Large intestine (tissue), 3 donors: ENCODE measurements around the gene CYBC1. TPM values are rescaled to one million over a fixed set of nuclear protein-coding genes. Genes with fewer than 3 reads are reported as not detected.

Source experiments
- DNase-seq, 2 donors: peaks; one replicate each; pipeline versions ENCODE4 v3.0.0 to v3.0.0-alpha.2; 2013
- H3K27ac ChIP-seq: one replicate; pipeline ENCODE4 v1.5.1; 2013; ENCODE audit warnings: low read length
- H3K27me3 ChIP-seq: 2 replicates; pipeline ENCODE4 v1.6.1; 2013; ENCODE audit warnings: low read length; ENCODE audit not compliant: control insufficient read depth, insufficient read depth
- H3K36me3 ChIP-seq: 2 replicates; pipeline ENCODE4 v1.6.1; 2013; ENCODE audit warnings: low read length; ENCODE audit not compliant: control insufficient read depth, insufficient read depth
- H3K4me1 ChIP-seq: one replicate; pipeline ENCODE4 v1.6.1; 2013; ENCODE audit warnings: low read length; ENCODE audit not compliant: control insufficient read depth, insufficient read depth
- H3K4me3 ChIP-seq: one replicate; pipeline ENCODE4 v1.5.1; 2013; ENCODE audit warnings: low read length
- H3K9me3 ChIP-seq: one replicate; pipeline ENCODE4 v1.6.1; 2013; ENCODE audit warnings: mild to moderate bottlenecking, low read depth, low read length, moderate library complexity; ENCODE audit not compliant: control insufficient read depth
- WGBS: methylation state at CpG from one replicate; pipeline ENCODE4 v1.1.5; 2013; ENCODE audit warnings: low lambda C conversion rate; ENCODE audit not compliant: insufficient coverage; 5-methylcytosine and 5-hydroxymethylcytosine counted together
- polyA plus RNA-seq: library from polyadenylated mRNA; unstranded; fragments of 120-200 nt; gene quantifications from one replicate; pipeline ENCODE4 v1.2.1, GENCODE V29; 2013

CYBC1 gene
- polyA plus RNA-seq, 1 donor: 60.4 TPM

DNA sequence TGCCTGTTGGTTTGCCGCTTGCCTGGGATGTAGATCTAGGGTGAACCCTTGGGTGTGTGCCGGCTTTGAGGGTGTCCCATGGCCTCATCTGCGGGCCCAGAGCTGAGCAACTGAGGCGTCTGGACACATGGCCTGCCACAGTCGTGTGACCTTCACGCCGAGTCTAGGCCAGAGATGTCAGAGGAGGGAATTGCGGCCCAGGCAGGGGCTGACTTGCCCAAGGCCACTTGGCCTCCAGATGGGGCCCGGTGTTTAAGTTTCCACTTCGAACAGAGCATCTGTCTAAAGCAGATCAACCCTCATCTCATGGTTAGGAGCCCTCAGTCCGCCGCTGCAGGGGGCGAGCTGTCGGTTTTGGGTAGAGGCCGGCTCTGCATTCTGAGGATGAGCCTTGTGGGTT, 41.0 kb upstream of the CYBC1 start:
- H3K4me1 ChIP-seq: peaks cover 2% of the 10 kb centered on the region
- no CpG with 5 or more reads among the region's 15 CpGs for WGBS
- H3K27me3 ChIP-seq: no peaks in the 10 kb centered on the region
- H3K9me3 ChIP-seq: no peaks in the 10 kb centered on the region
- no peak overlapping the region for H3K27ac ChIP-seq
- peaks cover 16% of the 10 kb centered on the region for H3K36me3 ChIP-seq
- no peak for DNase-seq
- no peak overlapping the region for H3K4me3 ChIP-seq

DNA sequence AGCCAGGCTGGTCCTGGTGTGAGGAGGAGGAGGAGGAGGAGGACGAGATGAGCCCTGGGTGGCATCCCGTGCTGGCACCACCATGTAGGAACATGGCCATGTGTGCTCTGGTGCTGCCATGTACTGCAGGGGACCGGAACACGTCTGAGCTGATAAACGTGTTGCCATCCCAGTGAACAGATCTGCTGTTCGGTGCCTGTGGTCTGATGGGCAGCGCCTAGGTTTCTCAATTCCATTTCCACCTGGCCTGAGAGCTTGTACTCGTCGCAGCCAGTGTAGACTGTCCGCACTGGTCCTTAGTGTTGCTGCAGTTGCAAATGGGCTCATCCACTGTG, 40.6 kb upstream of the CYBC1 start:
- Histone ChIP-seq H3K4me1 (no peaks in the 10 kb centered on the region), H3K9me3 (no peaks in the 10 kb centered on the region)

DNA sequence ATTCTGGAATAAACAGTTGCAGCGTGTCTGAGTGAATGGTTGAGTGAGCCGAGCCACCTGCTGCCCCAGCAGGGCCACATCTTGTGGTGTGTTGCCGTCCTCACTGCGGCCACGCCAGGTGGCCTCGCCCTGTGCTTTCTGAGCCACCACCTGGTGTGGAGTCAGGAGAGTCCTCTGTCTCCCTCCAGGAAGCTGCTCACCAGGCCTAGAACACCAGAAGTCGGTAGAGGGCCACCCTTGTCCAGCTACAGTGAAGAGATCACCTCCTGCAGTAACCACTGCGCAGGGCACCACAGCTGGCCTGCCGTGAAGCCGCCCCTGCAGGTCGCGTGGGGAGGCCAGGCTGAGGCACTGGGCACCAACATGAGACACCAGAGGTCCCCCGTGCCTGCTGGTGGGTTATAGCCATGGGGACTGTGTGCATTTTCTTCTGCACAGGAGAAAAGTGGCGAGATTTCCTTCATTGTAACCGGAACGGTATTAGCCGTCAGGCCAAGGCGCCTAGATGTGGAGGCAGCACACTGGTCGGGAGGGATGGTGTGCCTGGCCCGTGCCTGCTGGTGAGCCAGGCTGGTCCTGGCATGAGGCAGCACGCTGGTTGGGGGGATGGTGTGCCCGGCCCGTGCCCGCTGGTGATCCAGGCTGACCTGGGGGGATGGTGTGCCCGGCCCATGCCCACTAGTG, 40.1 kb upstream of the CYBC1 start:
- no peak overlapping the region for H3K4me3 ChIP-seq
- H3K27me3 ChIP-seq: no peaks in the 10 kb centered on the region
- no peak for DNase-seq
- H3K36me3 ChIP-seq: peaks cover 25% of the 10 kb centered on the region
- H3K27ac ChIP-seq: no peak overlapping the region
- no peaks in the 10 kb centered on the region for H3K9me3 ChIP-seq
- no CpG with 5 or more reads among the region's 25 CpGs for WGBS
- no peaks in the 10 kb centered on the region for H3K4me1 ChIP-seq

More for the DNA sequence above, 40.6 kb upstream of the CYBC1 start:
- Histone ChIP-seq H3K27me3 (no peaks in the 10 kb centered on the region), H3K4me3 (no peak overlapping the region), H3K27ac (no peak overlapping the region), H3K36me3 (peaks cover 20% of the 10 kb centered on the region)
- no CpG with 5 or more reads among the region's 10 CpGs for WGBS
- DNase-seq: no peak

DNA sequence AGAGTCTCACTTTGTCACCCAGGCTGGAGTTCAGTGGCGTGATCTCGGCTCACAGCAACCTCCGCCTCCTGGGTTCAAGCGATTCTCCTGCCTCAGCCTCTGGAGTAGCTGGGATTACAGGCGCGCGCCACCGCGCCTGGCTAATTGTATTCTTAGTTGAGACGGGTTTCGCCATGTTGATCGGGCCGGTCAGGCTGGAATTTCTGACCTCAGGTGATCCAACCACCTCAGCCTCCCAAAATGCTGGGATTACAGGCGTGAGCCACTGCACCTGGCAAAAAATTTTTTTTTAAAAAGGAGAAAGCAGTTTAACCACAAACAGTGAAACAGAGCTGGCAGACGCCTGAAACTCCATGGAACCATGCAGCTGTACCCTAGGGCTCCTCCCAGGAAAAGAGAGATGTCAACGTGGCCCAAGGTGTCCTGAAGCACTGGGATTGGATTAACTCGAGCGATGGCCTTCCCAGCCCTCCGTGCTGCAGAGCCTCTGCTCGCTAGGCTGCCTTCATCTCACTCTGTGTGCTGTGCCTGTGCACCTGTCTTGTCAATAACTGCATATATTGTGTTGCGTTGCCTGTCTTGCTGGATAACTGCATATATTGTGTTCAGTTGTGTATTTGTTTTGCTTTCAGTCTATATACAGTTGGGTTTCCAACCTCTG, 39.4 kb upstream of the CYBC1 start:
- H3K36me3 ChIP-seq: peaks cover 29% of the 10 kb centered on the region
- no peaks in the 10 kb centered on the region for H3K27me3 ChIP-seq
- no peaks in the 10 kb centered on the region for H3K9me3 ChIP-seq
- no peak overlapping the region for H3K27ac ChIP-seq
- no CpG with 5 or more reads among the region's 21 CpGs for WGBS
- no peaks in the 10 kb centered on the region for H3K4me1 ChIP-seq
- no peak overlapping the region for H3K4me3 ChIP-seq
- no peak for DNase-seq

DNA sequence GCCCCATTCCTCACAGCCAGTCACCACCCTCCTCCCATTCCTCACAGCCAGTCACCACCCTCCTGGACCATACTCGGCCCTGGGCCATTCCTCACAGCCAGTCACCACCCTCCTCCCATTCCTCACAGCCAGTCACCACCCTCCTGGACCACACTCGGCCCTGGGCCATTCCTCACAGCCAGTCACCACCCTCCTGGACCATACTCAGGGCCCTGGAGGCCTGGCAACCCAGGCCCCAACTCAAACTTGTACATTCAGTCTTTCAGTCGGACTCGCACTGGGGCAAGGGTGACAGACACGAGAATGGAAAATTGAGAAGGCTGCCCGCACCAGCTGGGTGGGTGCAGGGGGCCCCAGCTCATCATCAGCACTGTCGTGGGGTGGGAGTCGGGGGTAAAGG, 38.6 kb upstream of the CYBC1 start:
- no peak overlapping the region for H3K4me3 ChIP-seq
- WGBS: no CpG with 5 or more reads among the region's 8 CpGs
- H3K27me3 ChIP-seq: no peaks in the 10 kb centered on the region
- H3K9me3 ChIP-seq: no peaks in the 10 kb centered on the region
- peaks cover 38% of the 10 kb centered on the region for H3K36me3 ChIP-seq
- no peaks in the 10 kb centered on the region for H3K4me1 ChIP-seq
- no peak overlapping the region for H3K27ac ChIP-seq
- no peak for DNase-seq

GRCh38 chr17:82487910-82488309, 37.4 kb upstream of the CYBC1 start:
- no peak overlapping the region for H3K4me3 ChIP-seq
- H3K36me3 ChIP-seq: peaks cover 50% of the 10 kb centered on the region
- no peaks in the 10 kb centered on the region for H3K4me1 ChIP-seq
- no peaks in the 10 kb centered on the region for H3K27me3 ChIP-seq
- no peak overlapping the region for H3K27ac ChIP-seq
- H3K9me3 ChIP-seq: no peaks in the 10 kb centered on the region
- no peak for DNase-seq
- 73% methylated on average over 2 of the region's 14 CpGs for WGBS

- H3K27ac ChIP-seq: no peak overlapping the region
- H3K36me3 ChIP-seq: peaks cover 63% of the 10 kb centered on the region
- no CpG with 5 or more reads among the region's 13 CpGs for WGBS
- H3K4me3 ChIP-seq: no peak overlapping the region
- H3K9me3 ChIP-seq: no peaks in the 10 kb centered on the region
- H3K27me3 ChIP-seq: no peaks in the 10 kb centered on the region
- H3K4me1 ChIP-seq: no peaks in the 10 kb centered on the region
- DNase-seq: no peak
Observed at GRCh38 chr17:82486231-82487094, 35.9 kb upstream of the CYBC1 start.

DNA sequence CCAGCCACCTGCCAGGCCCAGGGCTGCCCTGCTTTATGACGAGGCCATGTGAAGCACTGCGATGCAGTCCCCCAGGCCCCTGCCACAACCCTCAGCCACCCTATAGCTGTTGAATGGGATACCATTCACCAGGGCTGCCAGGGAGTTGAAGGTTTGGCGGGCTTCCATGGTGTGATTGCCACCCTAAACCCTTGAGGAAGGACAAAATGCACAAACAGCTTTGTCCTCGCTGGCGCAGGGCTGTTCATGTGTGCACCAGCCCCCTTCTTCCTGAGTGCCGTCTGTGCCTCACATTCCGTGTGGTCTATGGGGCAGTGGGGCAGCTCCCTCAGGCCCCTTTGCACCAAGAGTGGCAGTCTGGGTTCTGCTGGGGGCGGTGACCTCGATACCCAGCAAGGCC, 33.3 kb upstream of the CYBC1 start:
- Histone ChIP-seq H3K27me3 (no peaks in the 10 kb centered on the region), H3K4me3 (no peak overlapping the region), H3K27ac (no peak overlapping the region), H3K36me3 (peaks cover 80% of the 10 kb centered on the region), H3K4me1 (no peaks in the 10 kb centered on the region), H3K9me3 (no peaks in the 10 kb centered on the region)
- WGBS: no CpG with 5 or more reads among the region's 9 CpGs
- DNase-seq: no peak

GRCh38 chr17:82483204-82483660, 32.7 kb upstream of the CYBC1 start:
- no peak for DNase-seq
- Histone ChIP-seq H3K27ac (no peak overlapping the region), H3K4me3 (no peak overlapping the region), H3K27me3 (no peaks in the 10 kb centered on the region), H3K36me3 (peaks cover 83% of the 10 kb centered on the region), H3K4me1 (no peaks in the 10 kb centered on the region), H3K9me3 (no peaks in the 10 kb centered on the region)
- WGBS: no CpG with 5 or more reads among the region's 6 CpGs

- Histone ChIP-seq H3K27me3 (no peaks in the 10 kb centered on the region), H3K27ac (no peak overlapping the region), H3K36me3 (peaks cover 73% of the 10 kb centered on the region), H3K4me3 (no peak overlapping the region), H3K9me3 (no peaks in the 10 kb centered on the region), H3K4me1 (no peaks in the 10 kb centered on the region)
- no CpG with 5 or more reads among the region's 9 CpGs for WGBS
- DNase-seq: no peak
Observed at GRCh38 chr17:82480318-82480717, 29.8 kb upstream of the CYBC1 start.
